ENCODE results near the gene RNASEH1.
A peak's percentile ranks its signal among the peaks of the same experiment; 100 is the strongest.

Gene RNASEH1, protein sequence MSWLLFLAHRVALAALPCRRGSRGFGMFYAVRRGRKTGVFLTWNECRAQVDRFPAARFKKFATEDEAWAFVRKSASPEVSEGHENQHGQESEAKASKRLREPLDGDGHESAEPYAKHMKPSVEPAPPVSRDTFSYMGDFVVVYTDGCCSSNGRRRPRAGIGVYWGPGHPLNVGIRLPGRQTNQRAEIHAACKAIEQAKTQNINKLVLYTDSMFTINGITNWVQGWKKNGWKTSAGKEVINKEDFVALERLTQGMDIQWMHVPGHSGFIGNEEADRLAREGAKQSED

DNA sequence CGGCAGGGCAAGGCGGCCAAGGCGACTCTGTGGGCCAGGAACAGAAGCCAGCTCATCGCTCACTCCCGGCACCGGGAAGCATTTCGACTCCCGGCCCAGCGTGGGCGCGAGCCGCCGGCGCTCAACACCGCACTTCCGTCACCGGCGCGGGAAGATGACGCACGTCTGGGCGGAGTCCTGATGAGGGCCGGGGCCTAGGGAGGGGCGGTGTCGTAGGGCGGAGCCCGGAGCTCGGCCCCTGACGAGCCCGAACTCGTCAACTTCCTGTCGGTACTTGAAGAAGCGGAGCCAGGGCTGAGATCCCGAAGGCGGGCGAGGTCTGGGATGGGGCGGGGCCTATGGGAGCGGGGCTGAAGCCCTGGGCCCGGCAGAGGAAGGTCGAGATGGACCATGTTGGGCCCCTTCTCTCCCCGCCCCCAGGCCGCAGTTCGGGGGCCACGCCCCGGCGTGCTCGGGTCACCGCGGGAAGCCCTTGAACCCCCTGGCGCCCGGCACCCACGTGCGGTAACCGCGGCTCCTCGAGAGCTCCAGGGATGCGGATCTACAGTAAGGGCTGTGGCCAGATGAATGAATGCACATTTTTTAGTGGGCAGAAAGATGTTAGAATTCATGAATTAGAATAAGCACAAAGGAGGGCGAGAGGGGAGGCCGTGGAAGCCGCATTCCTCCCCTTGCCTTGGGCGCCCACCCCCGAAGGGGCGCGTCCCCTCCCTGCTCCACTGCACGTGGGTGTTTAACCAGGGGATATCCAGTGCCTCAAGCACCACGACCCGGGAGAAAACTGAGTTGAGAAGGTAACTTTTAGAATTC is at the start of gene RNASEH1:
Gene RNASEH1, minus strand, starts transcription at position 129 of the 810 bp plus-strand sequence. Its CDS starts 73 bp downstream, at position 56.
- peak; percentile 98 for DNase-seq (ENCODE audit: low spot score)

DNA sequence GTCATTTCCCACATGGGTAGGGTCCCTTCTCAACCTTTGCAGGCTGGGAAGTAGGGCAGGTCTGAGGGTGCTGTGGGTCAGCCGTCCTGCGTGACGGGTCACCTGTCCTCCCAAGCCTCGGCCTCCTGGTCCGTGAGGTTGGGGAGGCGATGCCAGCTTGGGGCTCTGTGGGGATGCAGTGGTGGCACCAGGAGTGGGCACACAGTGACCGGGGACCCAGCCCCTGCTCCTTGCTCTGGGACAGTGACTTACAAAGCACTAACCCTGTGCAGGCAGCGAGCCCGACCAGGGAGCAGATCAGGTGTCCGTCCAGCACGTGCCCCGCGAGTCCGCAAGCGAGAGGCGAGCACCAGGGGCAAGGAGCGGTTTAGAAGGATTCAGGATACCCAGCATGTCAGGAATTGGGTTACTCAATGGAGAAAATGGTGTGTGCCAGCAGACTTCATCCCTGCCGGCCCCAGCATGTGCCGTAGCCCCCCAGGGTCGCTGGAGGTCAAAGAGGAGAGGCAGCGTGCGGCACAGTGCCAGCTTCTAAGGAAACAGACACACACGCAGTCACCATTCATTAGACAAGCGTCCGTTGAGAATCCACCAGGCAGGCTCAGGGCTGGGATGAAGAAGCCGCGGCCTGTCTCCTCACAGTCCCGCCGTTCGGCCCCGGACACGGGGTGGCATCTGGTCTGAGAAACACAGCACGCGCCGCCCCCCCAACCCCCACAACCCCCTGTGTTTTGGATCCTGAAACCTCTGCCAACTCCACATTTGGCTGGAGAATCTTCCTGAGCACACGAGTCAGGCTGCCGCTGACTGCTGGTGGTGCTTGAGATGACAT is 48.5 kb upstream of the RNASEH1 start:
- no peak for DNase-seq (ENCODE audit: low spot score)

DNA sequence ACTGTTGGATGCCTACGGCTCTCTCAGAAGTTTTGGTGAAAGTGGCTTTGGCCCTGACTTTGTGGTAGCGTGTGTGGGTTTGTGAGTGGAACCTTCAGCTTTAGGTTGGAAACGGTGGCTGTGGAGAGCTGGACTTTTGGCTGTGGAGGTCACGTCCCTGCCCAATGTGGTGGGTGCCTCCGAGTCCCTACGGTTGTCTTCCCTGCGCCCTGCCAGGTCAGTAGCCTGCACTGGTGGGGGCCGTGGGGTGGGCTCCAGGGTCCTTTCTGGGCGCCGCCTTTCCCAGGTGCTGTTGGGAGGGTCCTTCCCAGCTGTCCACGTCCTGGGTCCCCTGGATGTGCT is 47.9 kb upstream of the RNASEH1 start:
- no peak for DNase-seq (ENCODE audit: low spot score)

DNA sequence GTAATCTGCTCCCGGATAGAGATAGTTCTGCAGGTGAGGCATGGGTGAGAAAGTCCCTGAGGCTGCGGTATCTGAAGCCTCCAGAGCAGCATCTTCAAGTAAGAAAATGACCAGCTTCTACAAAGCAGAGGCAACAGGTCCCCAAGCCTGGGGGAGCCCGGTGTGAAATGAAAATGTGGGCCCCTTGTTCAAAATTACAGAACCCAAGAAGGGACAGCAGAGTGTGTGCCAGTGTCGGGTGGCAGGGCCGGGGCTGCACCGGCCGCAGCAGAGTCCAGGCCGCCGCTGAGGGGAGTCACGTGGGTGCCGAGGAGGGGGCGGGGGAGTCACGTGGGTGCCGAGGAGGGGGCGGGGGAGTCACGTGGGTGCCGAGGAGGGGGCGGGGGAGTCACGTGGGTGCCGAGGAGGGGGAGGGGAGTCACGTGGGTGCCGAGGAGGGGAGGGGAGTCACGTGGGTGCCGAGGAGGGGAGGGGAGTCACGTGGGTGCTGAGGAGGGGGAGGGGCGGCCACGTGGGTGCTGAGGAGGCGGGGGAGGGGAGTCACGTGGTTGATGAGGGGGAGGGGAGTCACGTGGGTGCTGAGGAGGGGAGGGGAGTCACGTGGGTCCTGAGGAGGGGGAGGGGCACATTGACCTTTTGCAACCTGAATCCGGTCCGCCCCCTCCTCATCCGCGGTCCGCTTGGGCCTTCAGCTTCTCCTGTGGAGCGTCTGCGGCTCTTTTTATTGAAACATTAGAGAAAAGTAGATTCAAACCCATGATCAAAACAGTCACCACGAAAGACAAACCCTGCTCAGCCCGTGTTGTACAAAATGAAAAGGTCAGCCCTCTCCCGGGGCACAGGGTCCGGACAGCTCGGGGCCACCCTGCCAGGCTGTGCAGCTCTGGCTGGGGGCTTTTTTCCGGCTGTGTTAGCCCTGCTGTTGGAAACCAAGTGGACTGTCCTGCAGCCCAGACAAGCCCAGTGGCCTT is 47.1 kb upstream of the RNASEH1 start:
- peak; percentile 28 for DNase-seq (ENCODE audit: low spot score)

DNA sequence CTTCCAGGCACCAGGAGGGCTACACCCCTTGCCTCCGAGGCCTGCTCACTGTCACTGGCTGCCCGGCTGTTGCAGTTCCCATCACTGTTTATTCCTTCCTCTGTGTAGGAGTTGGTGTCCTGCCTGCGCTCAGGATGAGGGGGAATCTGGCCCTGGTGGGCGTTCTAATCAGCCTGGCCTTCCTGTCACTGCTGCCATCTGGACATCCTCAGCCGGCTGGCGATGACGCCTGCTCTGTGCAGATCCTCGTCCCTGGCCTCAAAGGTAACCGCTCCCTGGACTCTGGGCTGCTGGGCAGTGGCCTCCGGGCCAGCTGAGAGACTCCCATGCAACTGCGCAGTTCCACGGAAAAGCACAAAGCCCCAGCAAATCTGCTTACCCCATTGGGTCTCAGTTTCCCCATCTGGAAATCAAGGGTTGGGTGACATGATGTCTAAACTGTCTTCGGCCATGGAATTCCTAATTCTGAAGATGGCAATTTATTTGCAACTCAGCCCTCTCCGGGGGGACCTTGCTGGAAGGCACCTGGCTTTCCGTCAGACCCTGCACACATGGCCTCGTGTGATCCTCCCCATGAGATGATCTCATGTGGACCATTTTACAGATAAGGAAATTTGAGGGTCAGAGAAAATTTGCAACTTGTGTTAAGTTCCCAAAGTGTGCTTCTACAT is 46.2 kb upstream of the RNASEH1 start:
- no peak for DNase-seq (ENCODE audit: low spot score)

DNA sequence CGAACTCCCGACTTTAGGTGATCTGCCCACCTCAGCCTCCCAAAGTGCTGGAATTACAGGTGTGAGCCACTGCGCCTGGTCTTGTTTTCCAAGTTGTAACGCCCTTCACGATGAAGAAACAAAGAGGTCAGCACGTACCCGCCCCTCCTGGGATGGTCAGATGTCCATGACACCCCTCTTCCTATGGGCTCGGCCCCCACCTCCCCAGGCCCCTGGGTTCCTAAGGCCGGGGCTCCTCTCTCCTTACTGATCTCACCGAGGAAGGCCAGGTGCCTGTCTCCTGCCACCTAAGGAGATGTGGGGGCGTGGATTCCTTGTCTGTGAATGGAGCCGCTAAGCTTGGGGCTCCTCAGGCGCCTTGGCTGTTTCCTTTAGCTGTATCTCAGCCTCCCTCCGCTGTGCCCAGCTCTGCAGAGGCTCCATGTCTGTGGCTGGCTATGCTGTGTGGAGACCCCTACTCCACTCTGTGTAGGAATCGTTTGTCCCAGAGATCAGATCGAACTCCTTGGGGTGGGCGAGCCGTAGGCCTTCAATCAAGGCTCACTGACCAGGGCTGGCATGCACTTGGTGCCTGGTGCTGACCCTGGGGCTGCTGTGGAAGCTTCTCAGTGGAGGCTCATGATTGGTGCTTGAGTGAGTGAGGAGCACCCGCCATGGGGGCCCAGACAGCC is 45.5 kb upstream of the RNASEH1 start:
- no peak for DNase-seq (ENCODE audit: low spot score)

DNA sequence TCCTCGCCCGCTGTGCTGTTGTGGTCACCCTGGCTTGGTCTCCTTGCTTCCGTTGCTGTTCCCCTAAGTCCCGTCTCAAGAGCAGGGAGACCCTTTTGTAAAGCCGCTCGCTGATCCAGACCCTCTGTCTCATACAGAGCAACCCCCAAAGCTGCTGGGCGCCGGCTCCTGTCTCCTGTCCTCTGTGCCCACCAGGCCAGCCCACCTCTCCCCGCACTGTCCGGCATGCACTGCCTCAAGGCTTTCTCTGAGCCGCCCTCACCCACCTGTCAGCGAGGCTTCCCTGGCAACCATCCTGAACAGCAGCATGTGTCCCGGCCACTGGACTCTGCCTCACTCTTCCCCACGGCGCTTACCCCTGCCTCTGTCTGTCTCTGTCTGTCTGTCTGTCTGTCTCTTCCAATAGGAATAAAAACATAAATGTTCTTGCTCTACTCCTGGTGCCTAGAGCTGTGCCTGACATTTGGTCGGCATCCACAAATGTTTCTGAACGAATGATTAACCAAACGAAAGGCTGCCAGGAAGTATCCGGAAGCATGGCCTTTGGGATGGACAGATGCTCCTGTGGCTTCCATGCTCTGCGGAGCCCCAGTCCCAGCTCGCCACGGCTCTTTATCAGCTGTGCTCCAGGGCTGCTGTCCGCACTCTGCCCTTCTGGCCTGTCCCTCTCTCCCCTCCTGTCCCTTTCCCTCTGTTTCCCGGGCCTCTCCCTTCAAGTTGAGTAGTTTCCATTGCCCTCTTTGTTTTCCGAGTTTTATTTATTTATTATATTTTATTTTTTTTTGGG is 44.6 kb upstream of the RNASEH1 start:
- no peak for DNase-seq (ENCODE audit: low spot score)

DNA sequence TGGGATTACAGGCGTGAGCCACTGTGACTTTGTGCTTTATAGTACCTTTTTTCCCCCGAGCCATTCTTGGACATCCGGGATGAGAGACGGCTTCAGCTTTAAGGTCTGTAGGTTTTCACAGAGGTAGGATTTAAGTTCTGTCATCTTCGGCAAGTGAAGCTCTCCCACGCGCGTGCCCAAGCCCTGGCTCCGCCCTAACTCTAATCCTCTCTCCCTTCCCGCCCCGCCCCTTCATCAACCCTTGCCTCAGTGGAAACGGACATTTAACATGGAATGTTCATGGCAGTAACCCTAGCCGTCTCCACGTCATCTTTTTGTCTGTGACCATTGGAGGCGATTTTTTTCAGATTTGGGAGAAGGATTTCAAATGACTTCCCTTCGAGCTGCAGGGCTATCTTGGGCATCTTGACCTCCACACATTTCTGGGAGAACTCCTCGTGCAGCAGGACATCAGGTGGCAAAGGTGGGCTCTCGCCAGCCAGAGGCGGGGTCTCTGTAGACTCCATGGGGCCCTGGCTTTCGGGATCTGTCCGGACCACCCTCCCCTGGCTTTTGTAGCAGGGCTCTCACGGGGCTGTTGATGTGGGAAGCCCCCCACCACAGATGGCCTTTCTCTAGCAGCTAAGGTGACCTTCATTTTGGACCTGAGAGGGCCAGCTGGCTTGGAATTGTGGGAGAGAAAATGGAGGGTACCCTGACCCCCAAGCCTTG is 43.6 kb upstream of the RNASEH1 start:
- no peak for DNase-seq (ENCODE audit: low spot score)

DNA sequence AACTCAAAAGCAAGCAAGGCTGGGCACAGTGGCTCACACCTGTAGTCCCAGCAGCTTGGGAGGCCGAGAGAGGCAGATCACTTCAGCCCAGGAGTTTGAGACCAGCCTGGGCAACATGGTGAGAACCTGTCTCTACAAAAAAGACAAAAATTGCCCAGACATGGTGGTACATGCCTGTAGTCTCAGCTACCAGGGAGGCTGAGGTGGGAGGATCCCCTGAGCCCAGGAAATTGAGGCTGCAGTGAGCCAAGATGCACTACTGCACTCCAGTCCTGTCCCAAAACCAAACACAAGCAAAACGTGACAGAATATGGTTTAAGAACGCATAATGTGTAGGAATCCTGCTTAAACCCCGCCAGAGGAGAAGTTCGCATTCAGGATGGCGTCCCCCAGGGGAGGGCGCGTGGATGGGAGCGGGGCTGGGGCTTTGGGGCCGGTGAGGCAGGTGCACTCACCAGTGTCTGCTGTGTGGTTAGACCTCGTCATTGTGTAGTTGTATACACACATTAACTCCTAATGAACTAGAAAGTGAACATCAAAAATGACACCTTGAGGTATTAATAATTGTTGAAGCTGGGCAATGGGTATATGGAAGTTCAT is 42.2 kb upstream of the RNASEH1 start:
- no peak for DNase-seq (ENCODE audit: low spot score)

DNA sequence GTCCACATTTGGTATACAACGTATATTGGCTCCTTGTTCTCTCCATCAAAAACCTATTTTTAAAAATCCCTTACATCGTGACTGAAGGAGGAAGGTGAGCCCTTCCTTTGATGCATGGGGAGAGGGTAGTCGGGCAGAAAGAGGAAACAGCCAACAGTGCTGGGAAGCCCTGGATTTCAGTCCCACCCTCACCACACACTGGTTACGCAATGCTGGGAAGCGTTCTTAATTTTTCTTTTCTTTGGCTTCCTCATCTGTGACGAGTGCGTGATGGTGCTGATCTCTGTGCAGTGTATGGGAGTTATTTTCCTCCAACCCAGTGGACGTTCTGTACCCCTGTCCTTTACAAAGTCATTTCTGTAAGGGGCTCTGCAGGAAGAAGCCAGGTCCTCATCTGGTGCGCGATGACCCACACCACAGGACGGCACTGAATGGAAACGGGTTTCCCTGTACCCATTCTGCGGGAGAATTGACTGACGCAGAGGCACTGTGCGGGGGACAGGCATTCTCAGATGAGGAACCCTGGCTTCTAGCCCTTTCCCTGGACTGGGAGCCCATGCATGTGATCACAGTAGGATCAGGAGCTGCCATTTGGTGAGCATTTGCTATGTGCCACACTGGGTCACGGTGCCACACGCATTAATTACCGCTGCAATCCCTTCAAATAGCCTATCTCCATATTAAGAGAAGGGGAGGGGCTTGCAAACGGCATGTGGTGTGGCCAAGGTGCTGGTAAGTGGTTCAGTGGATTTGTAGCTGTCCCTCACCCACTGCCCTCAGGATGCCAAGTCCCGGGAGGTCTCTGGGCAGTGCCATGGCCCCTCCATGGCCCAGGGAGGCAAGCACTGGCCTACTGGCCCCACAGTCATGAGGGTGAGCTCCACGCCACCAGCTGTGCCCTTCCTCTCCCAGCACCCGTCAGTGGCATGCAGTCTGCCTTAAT is 41.0 kb upstream of the RNASEH1 start:
- no peak for DNase-seq (ENCODE audit: low spot score)

DNA sequence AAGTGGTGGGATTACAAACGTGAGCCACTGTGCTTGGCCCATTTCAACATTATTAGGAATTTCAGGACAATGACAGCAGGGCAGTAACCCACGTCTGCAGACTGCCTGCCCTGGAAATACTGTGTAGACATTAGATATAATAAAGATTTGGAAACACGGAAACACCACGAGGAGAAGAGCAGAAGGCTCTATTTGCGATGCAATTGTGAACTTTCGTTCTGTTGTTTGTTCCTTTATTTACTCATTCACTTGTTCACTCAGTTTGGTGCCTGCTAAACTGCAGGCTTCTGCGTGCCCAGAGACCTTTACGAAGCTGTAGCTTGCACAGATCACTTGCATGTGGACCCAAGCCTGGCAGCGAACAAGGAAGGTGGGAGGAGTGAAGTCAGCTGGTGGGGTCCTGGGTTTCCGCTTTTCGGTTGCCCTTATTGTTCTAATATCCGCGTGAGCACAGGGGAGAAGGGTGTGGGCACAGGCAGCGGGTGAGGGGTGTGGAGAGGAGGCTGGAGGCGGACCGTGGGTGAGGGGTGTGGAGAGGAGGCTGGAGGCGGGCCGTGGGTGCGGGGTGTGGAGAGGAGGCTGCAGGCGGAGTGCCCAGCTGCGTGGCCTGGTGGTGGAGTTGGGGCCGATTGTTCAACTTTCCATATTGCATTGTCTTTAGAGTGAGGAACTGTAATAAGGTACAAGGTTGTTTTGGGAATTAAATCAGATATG is 40.2 kb upstream of the RNASEH1 start:
- no peak for DNase-seq (ENCODE audit: low spot score)

DNA sequence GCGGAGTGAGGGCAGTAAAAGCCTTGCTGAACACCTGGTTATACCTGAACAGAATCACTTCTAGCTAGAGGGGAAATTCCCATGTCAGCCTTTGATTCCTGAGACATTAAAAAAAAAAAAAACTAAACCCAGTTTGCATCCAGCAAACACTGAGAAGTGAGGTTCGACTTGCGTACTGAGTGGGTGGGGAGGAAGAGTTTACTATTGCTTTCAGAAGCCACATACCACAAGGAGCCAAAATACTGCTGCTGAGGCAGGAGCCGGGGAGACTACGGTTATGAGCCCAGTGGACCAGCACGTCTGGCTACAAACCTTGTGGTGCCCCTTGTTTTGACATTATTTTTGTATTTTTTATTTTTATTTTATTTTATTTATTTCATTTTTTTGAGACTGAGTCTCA is 39.4 kb upstream of the RNASEH1 start:
- no peak for DNase-seq (ENCODE audit: low spot score)

DNA sequence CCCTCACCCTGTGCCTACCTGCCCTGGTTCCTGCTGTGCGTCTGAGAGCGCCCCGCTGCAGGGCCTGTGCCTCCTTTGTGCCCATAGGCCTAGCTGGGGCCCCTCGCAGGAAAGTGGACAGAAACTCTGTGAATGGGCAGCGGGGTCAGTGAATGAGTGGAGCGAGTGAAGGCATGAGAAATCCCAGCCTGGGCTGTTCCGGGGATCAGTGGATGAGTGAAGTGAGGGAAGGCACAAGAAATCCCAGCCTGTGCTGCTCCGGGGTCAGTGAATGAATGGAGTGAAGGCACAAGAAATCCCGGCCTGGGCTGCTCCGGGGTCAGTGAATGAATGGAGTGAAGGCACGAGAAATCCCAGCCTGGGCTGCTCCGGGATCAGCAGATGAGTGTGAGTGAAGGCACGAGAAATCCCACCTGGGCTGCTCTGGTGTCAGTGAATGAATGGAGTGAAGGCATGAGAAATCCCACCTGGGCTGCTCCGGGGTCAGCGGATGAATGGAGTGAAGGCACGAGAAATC is 38.8 kb upstream of the RNASEH1 start:
- no peak for DNase-seq (ENCODE audit: low spot score)

DNA sequence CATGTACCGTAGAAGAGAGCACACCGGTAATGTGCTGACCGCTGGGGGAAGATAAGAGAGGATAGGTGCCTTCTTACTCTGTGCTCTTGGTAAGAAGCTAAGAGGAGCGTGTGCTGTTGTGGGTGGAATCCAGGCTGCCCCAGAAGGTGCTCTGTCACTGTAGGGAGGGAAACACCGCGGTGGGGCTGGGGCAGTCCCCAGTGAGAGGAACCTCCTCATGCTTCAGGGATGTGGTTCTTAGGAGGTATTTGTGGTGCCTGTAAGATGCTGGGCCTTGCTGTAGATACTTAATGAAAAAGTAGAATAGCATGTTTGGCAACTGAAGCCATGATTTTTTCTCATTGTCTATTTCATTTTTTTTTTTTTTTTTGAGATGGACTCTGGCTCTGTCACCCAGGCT is 37.9 kb upstream of the RNASEH1 start:
- DNase-seq (ENCODE audit: low spot score), result no peak

DNA sequence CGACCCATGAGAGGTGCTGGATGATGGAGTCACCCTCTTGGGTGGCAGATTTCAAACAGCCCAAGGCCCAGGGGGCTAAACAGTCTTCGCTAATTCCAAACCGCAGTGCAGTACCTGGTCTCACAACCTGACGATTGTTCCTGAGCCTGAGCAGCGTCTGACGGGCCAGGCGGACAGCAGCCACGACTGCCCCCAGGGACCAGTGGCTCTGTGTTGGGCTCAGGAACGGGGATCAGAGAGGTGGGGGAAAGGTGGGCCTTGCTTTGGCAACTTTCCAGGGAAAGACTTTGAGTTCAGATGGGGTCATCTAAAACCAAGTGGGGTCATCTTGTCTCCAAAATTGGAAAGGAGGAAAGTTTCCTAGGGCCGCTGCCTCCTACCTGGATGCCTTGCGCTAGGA is 37.3 kb upstream of the RNASEH1 start:
- DNase-seq (ENCODE audit: low spot score), result no peak

DNA sequence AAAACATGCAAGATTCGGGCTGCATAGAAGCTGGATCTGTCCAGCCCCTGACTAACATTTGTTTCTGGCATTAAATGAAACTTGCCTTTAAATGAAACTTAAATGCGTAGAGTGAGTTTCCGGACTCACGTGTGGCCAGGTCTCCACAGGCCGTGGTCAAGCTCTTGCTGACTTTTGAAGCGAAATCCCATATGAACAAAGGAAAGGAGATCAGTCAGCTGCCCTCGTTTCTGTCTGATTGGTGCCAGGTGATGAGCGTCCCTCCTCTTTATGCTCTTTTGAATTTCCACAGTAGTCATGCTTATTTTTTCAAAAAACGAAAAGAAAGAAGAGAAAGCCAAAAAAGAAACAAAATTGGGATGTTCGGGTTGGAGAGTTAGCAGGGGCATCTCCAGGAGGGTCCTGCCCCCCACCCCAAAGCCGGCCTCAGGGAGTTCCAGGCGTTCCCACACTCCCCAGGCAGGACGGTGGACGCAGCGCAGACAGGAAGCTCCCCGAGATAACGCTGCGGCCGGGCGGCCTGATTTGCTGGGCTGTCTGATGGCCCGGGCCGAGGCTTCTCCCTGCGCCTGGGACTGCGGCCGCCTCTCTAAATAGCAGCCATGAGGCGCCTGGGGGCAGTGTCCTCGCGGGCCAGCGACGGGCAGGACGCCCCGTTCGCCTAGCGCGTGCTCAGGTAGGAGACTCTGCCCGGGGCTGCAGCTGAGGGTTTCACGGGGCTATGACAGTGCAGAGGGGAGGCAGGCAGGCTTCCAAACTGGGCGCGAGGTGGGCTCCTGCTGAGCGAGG is 36.6 kb upstream of the RNASEH1 start, which contains the start of gene COLEC11:
Gene COLEC11, plus strand, starts transcription at position 620 of the 789 bp plus-strand sequence. CDS start 9,229 bp downstream, outside the sequence.
- no peak for DNase-seq (ENCODE audit: low spot score)
